HCT116 (cell line): Measurements from ENCODE around the gene PTMS. TPM values are rescaled to one million over a fixed set of nuclear protein-coding genes. Genes with fewer than 3 reads are reported as not detected.

Experiments used
- ATAC-seq: fragments of 200-7000 bp; cut with Tn5 transposase; 2 replicates; pipeline ENCODE4 v1.9.1; 2020; ENCODE audit warnings: mild to moderate bottlenecking, moderate library complexity
- BruUV-seq: library from RNA; stranded (reverse); fragments of 400-500 nt; replicated peaks from 2 replicates; lab custom pipeline; 2021; lab: Mats Ljungman, UMichigan
- CTCF ChIA-PET: fragments of 300-600 bp; sonication (Branson Sonifier 250); formaldehyde crosslinking; loops from one replicate; lab custom pipeline; 2021; ENCODE audit warnings: antibody characterized with exemption; lab: Charles Lee
- POLR2A ChIA-PET: fragments of 300-600, 350-600 bp; sonication (Branson Sonifier 250); formaldehyde crosslinking; loops from one replicate; lab custom pipeline; 2021; ENCODE audit warnings: antibody characterized with exemption; lab: Charles Lee
- RAD21 ChIA-PET, 2 experiments: fragments of 300-600 bp; sonication (Branson Sonifier 250); formaldehyde crosslinking; loops; one replicate each; lab custom pipeline; 2023; ENCODE audit warnings: low total read pairs in 2 of 2; ENCODE audit not compliant: uncharacterized antibody in 2 of 2, unreplicated experiment in 2 of 2, low non-redundant PET in 1 of 2; lab: Charles Lee
- DNase-seq: peaks from one replicate; pipeline ENCODE4 v3.0.0-alpha.2; 2010; ENCODE audit warnings: low read depth, low spot score
- H2AFZ ChIP-seq: fragments of 200-600 bp; shearing (Covaris generic), sonication (generic); 2 replicates; pipeline ENCODE4 v1.6.1; 2017; ENCODE audit warnings: low read depth, mixed run types, mixed read lengths, antibody characterized with exemption, low read length; ENCODE audit not compliant: poor library complexity, severe bottlenecking
- H3K27ac ChIP-seq: 2 replicates; pipeline ENCODE4 v1.5.1; 2012; ENCODE audit warnings: low read depth, low read length
- H3K27me3 ChIP-seq: fragments of 200-600 bp; sonication (generic); 2 replicates; pipeline ENCODE4 v1.6.1; 2016; ENCODE audit warnings: mixed run types, low read length, mixed read lengths; ENCODE audit not compliant: insufficient read depth
- H3K36me3 ChIP-seq, 2 experiments: fragments of 200-500 bp in 1 of 2; fragments of 200-600 bp in 1 of 2; sonication (Bioruptor generic) in 1 of 2; sonication (generic) in 1 of 2; 2 replicates each; pipeline versions ENCODE4 v1.5.1 to v1.6.1; 2014 to 2016; ENCODE audit warnings: low read length in 2 of 2, inconsistent platforms in 1 of 2, mixed read lengths in 1 of 2, mixed run types in 1 of 2; ENCODE audit not compliant: insufficient read depth in 2 of 2, control insufficient read depth in 1 of 2
- H3K4me1 ChIP-seq, 2 experiments: fragments of 200-600 bp in 1 of 2; sonication (generic) in 1 of 2; 2 replicates each; pipeline versions ENCODE4 v1.5.1 to v1.6.1; 2012 to 2017; ENCODE audit warnings: low read length in 2 of 2, inconsistent platforms in 1 of 2, mild to moderate bottlenecking in 1 of 2, mixed read lengths in 1 of 2, mixed run types in 1 of 2, moderate library complexity in 1 of 2; ENCODE audit not compliant: insufficient read depth in 2 of 2, control insufficient read depth in 1 of 2
- H3K4me2 ChIP-seq: fragments of 200-600 bp; sonication (generic); 2 replicates; pipeline ENCODE4 v1.6.1; 2017; ENCODE audit warnings: mixed run types, low read length, mixed read lengths
- H3K4me3 ChIP-seq, 2 experiments: fragments of 200-600 bp in 1 of 2; sonication (generic) in 1 of 2; replicated peaks in 1 of 2; 2 replicates each; pipeline ENCODE4 v1.5.1; 2011 to 2016; ENCODE audit warnings: low read length in 2 of 2, control low read depth in 1 of 2, low read depth in 1 of 2, mild to moderate bottlenecking in 1 of 2, mixed read lengths in 1 of 2, mixed run types in 1 of 2
- H3K79me2 ChIP-seq: fragments of 200-600 bp; sonication (generic); 2 replicates; pipeline ENCODE4 v1.6.1; 2017; ENCODE audit warnings: mild to moderate bottlenecking, mixed run types, low read length, moderate library complexity, mixed read lengths; ENCODE audit not compliant: insufficient read depth
- H3K9ac ChIP-seq: fragments of 200-600 bp; sonication (generic); 2 replicates; pipeline ENCODE4 v1.6.1; 2016; ENCODE audit warnings: low read length, mixed read lengths
- H3K9me2 ChIP-seq: fragments of 200-600 bp; sonication (generic), shearing (Covaris generic); 2 replicates; pipeline ENCODE4 v1.6.1; 2017; ENCODE audit warnings: mixed run types, mild to moderate bottlenecking, moderate library complexity; ENCODE audit not compliant: insufficient read depth
- H3K9me3 ChIP-seq, 2 experiments: fragments of 200-500 bp in 1 of 2; fragments of 200-600 bp in 1 of 2; sonication (Bioruptor generic) in 1 of 2; sonication (generic) in 1 of 2; 2 replicates each; pipeline ENCODE4 v1.6.1; 2014 to 2017; ENCODE audit warnings: low read length in 2 of 2, mixed read lengths in 2 of 2, inconsistent platforms in 1 of 2, low read depth in 1 of 2, mild to moderate bottlenecking in 1 of 2, mixed run types in 1 of 2, moderate library complexity in 1 of 2; ENCODE audit not compliant: control insufficient read depth in 1 of 2, insufficient read depth in 1 of 2
- H4K20me1 ChIP-seq: fragments of 200-600 bp; sonication (generic), shearing (Covaris generic); 2 replicates; pipeline ENCODE4 v1.6.1; 2017; ENCODE audit warnings: mixed run types, mild to moderate bottlenecking, moderate library complexity; ENCODE audit not compliant: insufficient read depth
- CEBPB ChIP-seq: IDR thresholded peaks from 2 replicates; pipeline ENCODE4 v1.6.1; 2012; ENCODE audit warnings: low read depth
- EZH2 ChIP-seq: fragments of 200-600 bp; sonication (generic); IDR thresholded peaks from 2 replicates; pipeline ENCODE4 v1.6.1; 2017; ENCODE audit warnings: antibody characterized with exemption, mixed run types
- FOSL1 ChIP-seq: IDR thresholded peaks from 2 replicates; pipeline ENCODE4 v1.6.1; 2012; ENCODE audit warnings: low read depth
- TCF7L2 ChIP-seq: IDR thresholded peaks from 2 replicates; pipeline ENCODE4 v1.7.0; 2011; ENCODE audit warnings: borderline replicate concordance, inconsistent platforms; ENCODE audit not compliant: insufficient read depth, insufficient read length; ENCODE audit errors: extremely low read depth
- intact Hi-C: fragments of 100-400 bp; cut with micrococcal nuclease; formaldehyde crosslinking; loops from 2 replicates; pipeline ENCODE4 v1.10.0; 2022
- total RNA-seq: library from RNA; stranded (reverse); gene quantifications from one replicate; pipeline ENCODE4 v1.2.1, GENCODE V29; 2021; ENCODE audit not compliant: unreplicated experiment
- TF ChIP-seq, protein P1 (sequence below): IDR thresholded peaks from 2 replicates; pipeline ENCODE4 v1.6.1; 2012
- TF ChIP-seq, protein P2 (sequence below): IDR thresholded peaks from 2 replicates; pipeline ENCODE4 v1.6.1; 2012; ENCODE audit warnings: low read depth

The PTMS gene
- total RNA-seq, 1 experiment from 2014 or later, result 494 TPM

DNA sequence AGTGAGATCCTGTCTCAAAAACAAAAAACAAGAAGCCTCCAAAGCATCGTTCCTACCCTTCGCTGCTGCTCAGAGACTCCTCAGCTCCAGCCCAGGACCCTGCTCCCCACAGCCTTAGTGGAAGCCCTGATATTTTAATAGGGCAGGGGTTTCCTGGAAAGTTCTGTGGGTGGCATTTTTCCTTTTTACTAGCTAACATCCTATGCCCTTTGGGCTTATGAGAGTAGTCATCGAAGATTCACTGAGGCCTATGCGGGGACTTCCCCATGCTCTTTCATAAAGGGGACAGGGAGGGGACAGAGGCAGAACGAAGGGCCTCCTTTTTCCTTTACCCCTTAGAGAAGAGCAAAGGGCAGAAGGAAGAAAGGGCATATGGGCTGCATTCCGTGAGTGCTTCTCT is 14.4 kb downstream of the PTMS start:
- POLR2A ChIA-PET, result interaction anchor here (0.6 to 1.6 kb wide), 2 partner anchors 14 to 40 kb away, joined by 3 to 8 read pairs; partner anchors contain the start of gene PTMS
- Histone ChIP-seq H3K27me3 (no peaks in the 10 kb centered on the region), H3K79me2 (no peaks in the 10 kb centered on the region), H3K4me3 (no peak overlapping the region), H3K9me2 (no peaks in the 10 kb centered on the region), H3K27ac (no peak overlapping the region), H3K9ac (no peak overlapping the region), H4K20me1 (no peaks in the 10 kb centered on the region), H2AFZ (no peak overlapping the region), H3K9me3 (no peaks in the 10 kb centered on the region), H3K4me1 (peaks cover 11 to 26% of the 10 kb centered on the region in 2 experiments; a peak in 3 of 4 replicates), H3K4me2 (no peak overlapping the region), H3K36me3 (no peaks in the 10 kb centered on the region)
- no TSS peak for BruUV-seq
- RAD21 ChIA-PET, result no interaction called here
- intact Hi-C loops, result no loop called here
- DNase-seq (no peak), ATAC-seq (no peak)
- TF ChIP-seq EZH2 (no peak), FOSL1 (no peak), TCF7L2 (no peak), CEBPB (no peak)
- TF ChIP-seq, protein P1, sequence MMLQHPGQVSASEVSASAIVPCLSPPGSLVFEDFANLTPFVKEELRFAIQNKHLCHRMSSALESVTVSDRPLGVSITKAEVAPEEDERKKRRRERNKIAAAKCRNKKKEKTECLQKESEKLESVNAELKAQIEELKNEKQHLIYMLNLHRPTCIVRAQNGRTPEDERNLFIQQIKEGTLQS, result no peak
- TF ChIP-seq, protein P2, sequence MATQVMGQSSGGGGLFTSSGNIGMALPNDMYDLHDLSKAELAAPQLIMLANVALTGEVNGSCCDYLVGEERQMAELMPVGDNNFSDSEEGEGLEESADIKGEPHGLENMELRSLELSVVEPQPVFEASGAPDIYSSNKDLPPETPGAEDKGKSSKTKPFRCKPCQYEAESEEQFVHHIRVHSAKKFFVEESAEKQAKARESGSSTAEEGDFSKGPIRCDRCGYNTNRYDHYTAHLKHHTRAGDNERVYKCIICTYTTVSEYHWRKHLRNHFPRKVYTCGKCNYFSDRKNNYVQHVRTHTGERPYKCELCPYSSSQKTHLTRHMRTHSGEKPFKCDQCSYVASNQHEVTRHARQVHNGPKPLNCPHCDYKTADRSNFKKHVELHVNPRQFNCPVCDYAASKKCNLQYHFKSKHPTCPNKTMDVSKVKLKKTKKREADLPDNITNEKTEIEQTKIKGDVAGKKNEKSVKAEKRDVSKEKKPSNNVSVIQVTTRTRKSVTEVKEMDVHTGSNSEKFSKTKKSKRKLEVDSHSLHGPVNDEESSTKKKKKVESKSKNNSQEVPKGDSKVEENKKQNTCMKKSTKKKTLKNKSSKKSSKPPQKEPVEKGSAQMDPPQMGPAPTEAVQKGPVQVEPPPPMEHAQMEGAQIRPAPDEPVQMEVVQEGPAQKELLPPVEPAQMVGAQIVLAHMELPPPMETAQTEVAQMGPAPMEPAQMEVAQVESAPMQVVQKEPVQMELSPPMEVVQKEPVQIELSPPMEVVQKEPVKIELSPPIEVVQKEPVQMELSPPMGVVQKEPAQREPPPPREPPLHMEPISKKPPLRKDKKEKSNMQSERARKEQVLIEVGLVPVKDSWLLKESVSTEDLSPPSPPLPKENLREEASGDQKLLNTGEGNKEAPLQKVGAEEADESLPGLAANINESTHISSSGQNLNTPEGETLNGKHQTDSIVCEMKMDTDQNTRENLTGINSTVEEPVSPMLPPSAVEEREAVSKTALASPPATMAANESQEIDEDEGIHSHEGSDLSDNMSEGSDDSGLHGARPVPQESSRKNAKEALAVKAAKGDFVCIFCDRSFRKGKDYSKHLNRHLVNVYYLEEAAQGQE, result no peak
- CTCF ChIA-PET, result interaction anchor here (0.9 to 2.5 kb wide), 2 partner anchors 14 to 27 kb away, joined by 3 to 16 read pairs; partner anchors contain the start of genes MLF2 and PTMS
